Fibroblast of skin of right biceps (primary cell): ENCODE measurements around the gene BMPR1B.
A peak's percentile ranks its signal among the peaks of the same experiment; 100 is the strongest.
"Not testable (repeated sequence)": the region's sequence is repeated elsewhere in the genome, so short reads cannot be mapped to it uniquely, and the experiment has no call there.

Experiments
- DNase-seq: peaks from one replicate; pipeline ENCODE4 v3.0.0-alpha.2; 2013

The BMPR1B gene

GRCh38 chr4:95155759-95156451 lies 398.1 kb downstream of the BMPR1B start:
- peak; percentile 67 for DNase-seq

GRCh38 chr4:95156452-95156765 lies 398.7 kb downstream of the BMPR1B start:
- DNase-seq = no peak

- DNase-seq = no peak
Observed at GRCh38 chr4:95157596-95157995, 399.8 kb downstream of the BMPR1B start.

- no peak for DNase-seq
Observed at GRCh38 chr4:95158045-95158444, 400.3 kb downstream of the BMPR1B start.

- no peak for DNase-seq
Observed at GRCh38 chr4:95158626-95159025, 400.9 kb downstream of the BMPR1B start.

GRCh38 chr4:95159384-95159783 lies 401.6 kb downstream of the BMPR1B start:
- no peak for DNase-seq

- no peak for DNase-seq
Observed at GRCh38 chr4:95161781-95162469, 404.2 kb downstream of the BMPR1B start.

- no peak for DNase-seq
Observed at GRCh38 chr4:95162867-95163266, 405.1 kb downstream of the BMPR1B start.

- peak; percentile 66 for DNase-seq
Observed at GRCh38 chr4:95165926-95166524, 408.3 kb downstream of the BMPR1B start.

GRCh38 chr4:95167805-95168204 lies 410.1 kb downstream of the BMPR1B start:
- DNase-seq = peak; percentile 5

GRCh38 chr4:95170176-95170575 lies 412.4 kb downstream of the BMPR1B start:
- DNase-seq = no peak

GRCh38 chr4:95171377-95171776 lies 413.6 kb downstream of the BMPR1B start:
- DNase-seq = not testable (repeated sequence)

GRCh38 chr4:95178938-95179337 lies 421.2 kb downstream of the BMPR1B start:
- no peak for DNase-seq

- no peak for DNase-seq
Observed at GRCh38 chr4:95180531-95181242, 422.9 kb downstream of the BMPR1B start.

GRCh38 chr4:95181243-95181995 lies 423.7 kb downstream of the BMPR1B start:
- DNase-seq = peak; percentile 75

- no peak for DNase-seq
Observed at GRCh38 chr4:95181996-95182306, 424.2 kb downstream of the BMPR1B start.

- no peak for DNase-seq
Observed at GRCh38 chr4:95183656-95184408, 426.1 kb downstream of the BMPR1B start.

GRCh38 chr4:95186666-95187065 lies 428.9 kb downstream of the BMPR1B start:
- DNase-seq = no peak

- no peak for DNase-seq
Observed at GRCh38 chr4:95188701-95189370, 431.1 kb downstream of the BMPR1B start.

- no peak for DNase-seq
Observed at GRCh38 chr4:95190751-95191436, 433.1 kb downstream of the BMPR1B start.

- DNase-seq = no peak
Observed at GRCh38 chr4:95191537-95191936, 433.8 kb downstream of the BMPR1B start.
